ENCODE results near the gene GSTM5.
"Not testable (repeated sequence)": the region's sequence is repeated elsewhere in the genome, so short reads cannot be mapped to it uniquely, and the experiment has no call there.

GSTM5 gene

GRCh38 chr1:109697861-109698260, 14.2 kb upstream of the GSTM5 start:
- DNase-seq, result not testable (repeated sequence)

- DNase-seq, result not testable (repeated sequence)
Measured at GRCh38 chr1:109702940-109703339, 9.1 kb upstream of the GSTM5 start.

- DNase-seq, result no peak
Measured at GRCh38 chr1:109704173-109704572, 7.9 kb upstream of the GSTM5 start.

- no peak for DNase-seq
Measured at GRCh38 chr1:109705411-109705810, 6.6 kb upstream of the GSTM5 start.

GRCh38 chr1:109708949-109709348, 3.1 kb upstream of the GSTM5 start:
- DNase-seq, result not testable (repeated sequence)

- DNase-seq, result not testable (repeated sequence)
Measured at GRCh38 chr1:109709822-109710221, 2.2 kb upstream of the GSTM5 start.

GRCh38 chr1:109712321-109712864, 342 bp downstream of the GSTM5 start:
- no peak for DNase-seq

- DNase-seq, result no peak
Measured at GRCh38 chr1:109713636-109714035, 1.6 kb downstream of the GSTM5 start.

- DNase-seq, result no peak
Measured at GRCh38 chr1:109714661-109715372, 2.8 kb downstream of the GSTM5 start.

GRCh38 chr1:109716121-109716520, 4.1 kb downstream of the GSTM5 start:
- no peak for DNase-seq

- no peak for DNase-seq
Measured at GRCh38 chr1:109716570-109717090, 4.6 kb downstream of the GSTM5 start.

GRCh38 chr1:109717729-109718128, 5.7 kb downstream of the GSTM5 start:
- DNase-seq, result no peak

GRCh38 chr1:109718495-109718894, 6.4 kb downstream of the GSTM5 start:
- DNase-seq, result no peak

GRCh38 chr1:109719337-109719837, 7.3 kb downstream of the GSTM5 start:
- DNase-seq, result no peak

- no peak for DNase-seq
Measured at GRCh38 chr1:109721042-109721441, 9.0 kb downstream of the GSTM5 start.

- no peak for DNase-seq
Measured at GRCh38 chr1:109721971-109722370, 9.9 kb downstream of the GSTM5 start.

GRCh38 chr1:109722908-109723691, 11.0 kb downstream of the GSTM5 start:
- DNase-seq, result no peak

GRCh38 chr1:109724933-109725332, 12.9 kb downstream of the GSTM5 start:
- no peak for DNase-seq

- DNase-seq, result no peak
Measured at GRCh38 chr1:109725510-109725909, 13.5 kb downstream of the GSTM5 start.

- DNase-seq, result no peak
Measured at GRCh38 chr1:109726007-109726406, 14.0 kb downstream of the GSTM5 start.

- no peak for DNase-seq
Measured at GRCh38 chr1:109726728-109727373, 14.8 kb downstream of the GSTM5 start.

- DNase-seq, result no peak
Measured at GRCh38 chr1:109728870-109729269, 16.8 kb downstream of the GSTM5 start.

GRCh38 chr1:109730666-109731065, 18.6 kb downstream of the GSTM5 start:
- DNase-seq, result no peak
